C4-2B (cell line): Measurements from ENCODE around the gene FNDC3A.

Source experiments
- CTCF ChIP-seq: fragments of 450-650 bp; conservative IDR thresholded peaks from 2 replicates; pipeline ENCODE4 v1.5.1; 2017; ENCODE audit warnings: mild to moderate bottlenecking
- ZFX ChIP-seq: fragments of 450-650 bp; IDR thresholded peaks from 2 replicates; pipeline ENCODE4 v1.6.1; 2017

- TF ChIP-seq CTCF, result no peak
- TF ChIP-seq ZFX, result no peak
These were observed 189.0 kb downstream of the FNDC3A start for GRCh38 chr13:49164712-49165111.
